Stomach (tissue), 9 donors: Measurements from ENCODE around the gene UCN. TPM values are rescaled to one million over a fixed set of nuclear protein-coding genes. Genes with fewer than 3 reads are reported as not detected.

Experiments used
- DNase-seq, 2 donors: peaks; one replicate each; pipeline versions ENCODE4 v3.0.0 to v3.0.0-alpha.2; 2013 to 2019
- H3K27ac ChIP-seq, 5 donors: fragments of 200-600 bp in 4 of 5; sonication (generic) in 4 of 5; one replicate each; pipeline ENCODE4 v1.5.1; 2013 to 2019; ENCODE audit warnings: mild to moderate bottlenecking in 1 of 5, moderate library complexity in 1 of 5
- H3K27me3 ChIP-seq, 3 donors: fragments of 200-600 bp; sonication (generic); one replicate each; pipeline ENCODE4 v1.5.1; 2017 to 2019; ENCODE audit warnings: mixed run types in 1 of 3
- H3K36me3 ChIP-seq, 4 donors: fragments of 200-600 bp; sonication (generic); 1 replicate in 3 of 4; 2 replicates in 1 of 4; pipeline ENCODE4 v1.5.1; 2016 to 2019
- H3K4me1 ChIP-seq, 4 donors: fragments of 200-600 bp; sonication (generic); one replicate each; pipeline ENCODE4 v1.5.1; 2016 to 2019
- H3K4me3 ChIP-seq, 4 donors: fragments of 200-600 bp; sonication (generic) in 3 of 4; one replicate each; pipeline ENCODE4 v1.5.1; 2016 to 2019; ENCODE audit warnings: mild to moderate bottlenecking in 1 of 4
- H3K9me3 ChIP-seq, 4 donors: fragments of 200-600 bp; sonication (generic); one replicate each; pipeline ENCODE4 v1.5.1; 2016 to 2019
- CTCF ChIP-seq, 7 experiments: fragments of 450-650 bp in 4 of 7; fragments of 200-600 bp in 3 of 7; sonication (generic) in 3 of 7; IDR thresholded peaks; one replicate each; pipeline ENCODE4 v1.5.1; 2016 to 2019; ENCODE audit warnings: antibody characterized with exemption in 7 of 7, control low read depth in 2 of 7, mild to moderate bottlenecking in 1 of 7
- EP300 ChIP-seq: sonication (generic); formaldehyde crosslinking; IDR thresholded peaks from one replicate; pipeline ENCODE4 v1.6.1; 2017; ENCODE audit warnings: antibody characterized with exemption
- POLR2A ChIP-seq, 4 donors: fragments of 450-650 bp; IDR thresholded peaks; one replicate each; pipeline ENCODE4 v1.6.1; 2016; ENCODE audit warnings: antibody characterized with exemption in 4 of 4, control low read depth in 2 of 4, mild to moderate bottlenecking in 1 of 4, moderate library complexity in 1 of 4
- POLR2AphosphoS5 ChIP-seq, 3 donors: sonication (generic); formaldehyde crosslinking; IDR thresholded peaks; one replicate each; pipeline ENCODE4 v1.6.1; 2016; ENCODE audit warnings: antibody characterized with exemption in 3 of 3
- WGBS, 5 donors: extraction: QIAGEN DNeasy Blood & Tissue Kit in 3 of 5; methylation state at CpG; one replicate each; pipeline versions ENCODE4 v1.1.5 to v1.1.7; 2013 to 2018; 5-methylcytosine and 5-hydroxymethylcytosine counted together
- intact Hi-C: fragments of 100-400 bp; cut with DNase I; formaldehyde crosslinking; loops from one replicate; pipeline ENCODE4 v1.15.1; 2023; ENCODE audit warnings: low total_unique reads
- polyA plus RNA-seq, 3 donors: library from polyadenylated mRNA; stranded (reverse); fragments of 200-250 nt; gene quantifications; one replicate each; pipeline ENCODE4 v1.2.3, GENCODE V29; 2013
- total RNA-seq, 5 donors: library from RNA; depleted of rRNA; stranded (reverse); fragments of >200 nt; gene quantifications; one replicate each; pipeline versions ENCODE4 v1.1.0 to v1.2.3, GENCODE V29; 2014 to 2016
- donor health status: healthy with polysubstance abuse.
- donor health status: Bipolar disorder and iron deficiency.
- donor health status: healthy.

Gene UCN
- total and polyA plus RNA-seq, 8 donors: 3.5 to 6.7 (median 4.1) TPM; not detected in 5

DNA sequence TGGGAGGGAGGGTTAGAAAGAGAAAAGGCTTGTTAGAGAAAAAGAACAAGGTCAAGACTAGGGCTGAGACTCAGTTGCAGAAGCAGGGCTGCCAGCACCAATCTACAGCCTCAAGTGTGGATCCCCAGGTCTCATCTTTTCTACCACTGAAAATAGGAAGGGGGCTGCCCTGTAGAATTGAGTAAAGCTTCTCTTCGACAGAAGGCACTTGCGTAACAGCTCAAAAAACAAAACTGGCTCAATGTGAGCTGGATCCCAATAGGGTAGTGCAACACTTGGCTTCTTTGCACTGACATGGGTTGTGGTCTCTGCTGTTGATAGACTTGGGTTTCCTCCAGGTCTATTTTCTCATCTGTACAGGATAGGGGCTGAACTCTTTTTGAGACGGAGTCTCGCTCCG is 16.5 kb upstream of the UCN start:
- 87 to 96% (median 93%) methylated on average over 5 of the region's 5 CpGs for WGBS, 5 donors
- H3K27me3 ChIP-seq: no peaks in the 10 kb centered on the region
- H3K4me1 ChIP-seq: peaks cover 12 to 31% (median 28%) of the 10 kb centered on the region in 4 donors
- H3K4me3 ChIP-seq: no peak overlapping the region
- H3K27ac ChIP-seq: no peak overlapping the region
- no peaks in the 10 kb centered on the region for H3K9me3 ChIP-seq
- peaks cover 29 to 45% (median 41%) of the 10 kb centered on the region in 4 donors for H3K36me3 ChIP-seq
- intact Hi-C loops: no loop called here
- TF ChIP-seq EP300 (no peak), POLR2A (IDR thresholded peaks at IDR 0.05) (no peak), POLR2AphosphoS5 (IDR thresholded peaks at IDR 0.05) (no peak), CTCF (IDR thresholded peaks at IDR 0.05) (no peak)
- DNase-seq: no peak

- Histone ChIP-seq H3K27me3 (no peaks in the 10 kb centered on the region), H3K27ac (peak overlapping the region; percentile 95 to 99 (median 96)), H3K4me3 (peak overlapping the region; percentile 74 to 82 (median 76)), H3K4me1 (peaks cover 12 to 31% (median 28%) of the 10 kb centered on the region in 4 donors), H3K36me3 (peaks cover 23 to 35% (median 31%) of the 10 kb centered on the region in 4 donors), H3K9me3 (no peaks in the 10 kb centered on the region)
- 9 to 16% (median 10%) methylated on average over 5 of the region's 5 CpGs for WGBS, 5 donors
- peak in 1 of 2 donors; percentile 57 for DNase-seq
- intact Hi-C loops: no loop called here
- TF ChIP-seq CTCF (IDR thresholded peaks at IDR 0.05): no peak
- TF ChIP-seq POLR2A (IDR thresholded peaks at IDR 0.05): peak in 1 of 4 donors; percentile 5
- TF ChIP-seq POLR2AphosphoS5 (IDR thresholded peaks at IDR 0.05): no peak
These were observed 15.5 kb upstream of the UCN start for GRCh38 chr2:27323596-27324285.

DNA sequence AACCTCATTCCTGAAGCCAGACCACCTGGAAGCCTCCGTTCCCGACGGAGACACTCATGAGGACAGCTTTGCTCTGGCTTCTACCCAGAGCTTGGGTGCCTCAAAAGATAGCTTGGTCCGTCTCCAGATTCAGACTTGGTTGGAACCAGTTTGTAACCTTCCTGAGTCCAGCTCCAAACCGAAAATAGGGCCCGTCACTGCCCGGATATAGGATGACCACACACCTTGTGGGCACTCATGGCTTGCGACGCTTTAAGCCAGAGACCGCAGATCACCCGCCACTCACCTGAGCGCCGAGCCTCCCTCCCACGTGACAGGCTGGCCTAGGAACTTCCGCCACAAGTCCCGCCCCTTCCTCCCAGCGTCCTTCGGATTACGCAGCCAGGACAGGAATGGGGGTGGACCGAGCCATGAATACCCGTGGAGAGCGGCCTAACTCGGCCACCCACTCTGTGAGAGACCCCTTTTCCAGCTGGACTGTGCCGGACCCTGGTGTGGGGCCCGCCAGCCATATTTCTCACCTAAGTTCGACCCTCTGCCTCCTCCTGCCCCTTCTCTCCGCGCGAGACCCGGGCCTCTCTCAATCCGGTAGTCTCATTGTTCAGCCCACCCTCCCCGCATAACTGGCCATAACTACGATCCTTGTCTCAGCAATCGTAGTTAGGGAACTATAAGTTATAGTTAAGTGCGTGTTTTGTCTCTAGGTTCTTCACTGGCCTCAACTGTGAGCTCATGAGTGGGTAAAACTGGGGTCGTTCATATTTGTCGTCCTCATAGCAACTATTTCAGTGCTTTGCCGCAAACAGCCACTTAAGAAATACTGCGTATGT is 14.7 kb upstream of the UCN start, which contains the start of gene MPV17:
MPV17 (minus strand) TSS at position 332 of the 830 bp plus-strand sequence. CDS start 580 bp downstream, outside the sequence.
- TF ChIP-seq POLR2A (IDR thresholded peaks at IDR 0.05): peak in 1 of 4 donors; percentile 78
- TF ChIP-seq CTCF (IDR thresholded peaks at IDR 0.05): no peak
- no peak for TF ChIP-seq EP300
- peak; percentile 90 to 98 (median 92) for TF ChIP-seq POLR2AphosphoS5 (IDR thresholded peaks at IDR 0.05)
- peaks cover 15 to 33% (median 26%) of the 10 kb centered on the region in 4 donors for H3K36me3 ChIP-seq
- WGBS, 5 donors: 0 to 2% (median 1%) methylated on average over 38 to 39 of the region's 39 CpGs
- H3K4me3 ChIP-seq: peak within 1 kb of the TSS; percentile 74 to 82 (median 76)
- no peaks in the 10 kb centered on the region for H3K27me3 ChIP-seq
- intact Hi-C loops: no loop called here
- peaks cover 12 to 31% (median 28%) of the 10 kb centered on the region in 4 donors for H3K4me1 ChIP-seq
- peak; percentile 93 to 98 for DNase-seq
- H3K9me3 ChIP-seq: no peaks in the 10 kb centered on the region
- H3K27ac ChIP-seq: peak within 1 kb of the TSS; percentile 95 to 99 (median 96)

DNA sequence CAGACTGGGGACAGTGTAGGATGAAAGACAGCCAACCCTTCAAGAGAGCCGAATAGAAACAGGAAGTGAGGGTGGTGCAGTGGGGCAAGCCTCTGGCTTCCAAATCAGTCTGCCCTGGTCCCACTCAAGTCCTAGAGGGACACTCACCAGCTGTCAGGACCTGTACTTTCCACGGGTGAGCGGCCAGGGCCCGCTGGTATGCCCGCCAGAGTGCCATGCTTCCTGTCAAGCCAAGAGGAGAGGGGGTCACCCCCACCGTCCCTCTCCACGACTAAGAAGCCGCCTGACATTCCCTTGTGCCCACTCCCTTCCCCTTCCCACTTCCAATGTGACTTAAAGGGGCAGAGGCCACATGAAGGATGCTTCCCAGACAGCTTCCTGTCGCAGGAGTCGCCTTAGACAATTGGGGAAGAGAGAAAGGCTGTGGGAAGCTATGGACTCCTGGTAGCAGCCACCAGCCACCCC is 14.1 kb upstream of the UCN start:
- Histone ChIP-seq H3K4me3 (peak overlapping the region; percentile 74 to 82 (median 76)), H3K27ac (peak overlapping the region; percentile 14 to 99 (median 96)), H3K36me3 (peaks cover 10 to 26% (median 19%) of the 10 kb centered on the region in 4 donors), H3K9me3 (no peaks in the 10 kb centered on the region), H3K27me3 (no peaks in the 10 kb centered on the region), H3K4me1 (peaks cover 12 to 33% (median 28%) of the 10 kb centered on the region in 4 donors)
- TF ChIP-seq EP300: no peak
- no peak for TF ChIP-seq POLR2A (IDR thresholded peaks at IDR 0.05)
- no peak for TF ChIP-seq CTCF (IDR thresholded peaks at IDR 0.05)
- no peak for TF ChIP-seq POLR2AphosphoS5 (IDR thresholded peaks at IDR 0.05)
- intact Hi-C loops: no loop called here
- WGBS, 5 donors: 0 to 13% (median 1%) methylated on average over 9 to 10 of the region's 10 CpGs
- DNase-seq: peak in 1 of 2 donors; percentile 51
